HG02973 (cell line): ENCODE data around the gene IGF2BP1.

Experiments
- ATAC-seq: cut with Tn5 transposase; IDR thresholded peaks from one replicate; pipeline ENCODE4 v1.9.1; 2021; ENCODE audit warnings: moderate library complexity; ENCODE audit not compliant: unreplicated experiment

Gene IGF2BP1

GRCh38 chr17:48997103-48997826 lies at the start of gene IGF2BP1:
Gene IGF2BP1 (plus strand): TSS chr17:48997385. CDS start chr17:48997746, 361 bp downstream.
- no peak for ATAC-seq

- ATAC-seq = no peak
Observed at GRCh38 chr17:48951572-48951971, 45.6 kb upstream of the IGF2BP1 start.

DNA sequence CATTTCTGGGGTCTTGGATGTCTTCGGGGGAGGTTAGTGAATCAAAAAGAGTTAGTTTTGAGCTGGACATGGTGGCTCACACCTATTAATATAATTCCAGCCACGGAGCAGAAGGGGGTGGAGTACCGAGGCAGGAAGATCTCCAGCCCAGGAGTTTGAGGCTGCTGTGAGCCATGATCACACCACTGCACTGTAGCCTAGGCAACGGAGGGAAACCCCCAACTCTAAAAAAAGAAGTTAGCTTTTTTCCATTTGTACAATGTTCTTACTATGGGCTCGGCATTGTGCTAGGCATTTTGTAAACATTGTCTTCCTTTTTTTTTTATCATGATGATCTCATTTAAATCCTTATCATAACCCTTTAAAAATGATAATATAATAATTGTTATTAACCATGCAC lies 44.3 kb upstream of the IGF2BP1 start:
- no peak for ATAC-seq

DNA sequence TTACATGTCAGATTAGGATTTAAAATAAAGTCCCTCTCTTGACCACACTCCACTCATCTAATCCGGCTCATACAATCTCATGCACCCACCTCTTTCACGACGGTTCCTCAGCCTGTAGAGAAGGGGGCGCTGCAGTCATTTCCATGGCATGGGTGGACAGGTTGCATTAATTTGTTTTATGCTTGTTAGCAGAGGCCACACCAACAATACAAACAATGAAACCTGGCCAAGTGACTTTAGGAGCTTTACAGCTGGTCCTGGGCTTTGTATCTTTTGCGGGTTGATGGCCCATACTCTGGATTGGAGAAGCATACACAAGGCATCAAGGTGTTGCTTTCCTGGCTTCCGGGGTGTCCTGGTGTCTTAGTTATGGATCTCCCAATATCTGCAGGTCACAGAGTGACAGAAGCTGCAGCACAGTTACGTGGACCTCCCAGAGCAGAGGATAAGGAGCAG lies 42.9 kb upstream of the IGF2BP1 start:
- no peak for ATAC-seq

GRCh38 chr17:48960834-48961515 lies 36.2 kb upstream of the IGF2BP1 start:
- ATAC-seq = no peak

DNA sequence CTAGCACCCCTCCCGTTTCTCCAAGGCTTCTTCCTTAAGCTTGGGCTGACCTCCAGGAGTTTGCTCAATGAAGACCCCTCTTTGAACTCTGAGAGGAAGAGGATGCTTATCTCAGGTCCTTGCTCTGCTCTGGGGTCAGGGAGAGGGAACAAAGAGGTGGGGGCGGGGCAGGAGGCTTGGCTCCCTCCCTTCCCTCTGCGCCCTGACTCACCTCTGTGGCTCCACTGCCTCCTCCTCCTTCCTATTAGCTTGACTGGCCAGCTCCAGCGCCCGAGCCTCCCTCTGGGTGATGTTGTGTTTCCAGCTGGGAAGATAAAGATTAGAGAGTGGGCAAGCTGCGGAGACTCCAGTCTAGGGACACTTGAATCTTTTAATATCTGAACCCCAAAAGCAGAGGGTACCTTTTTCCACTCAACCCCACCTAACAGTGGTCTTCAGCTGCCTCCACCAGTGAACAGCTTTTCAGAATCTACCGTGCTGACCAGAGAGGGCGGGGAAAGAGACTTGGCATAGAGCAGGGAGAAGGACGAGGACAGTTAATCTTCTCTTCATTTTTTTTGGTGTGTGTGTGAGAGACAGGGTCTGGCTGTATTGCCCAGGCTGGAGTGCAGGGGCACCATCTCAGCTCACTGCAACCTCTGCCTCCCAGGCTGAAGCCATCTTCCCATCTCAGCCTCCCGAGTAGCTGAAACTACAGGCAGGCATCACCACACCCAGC lies 35.5 kb upstream of the IGF2BP1 start:
- no peak for ATAC-seq

DNA sequence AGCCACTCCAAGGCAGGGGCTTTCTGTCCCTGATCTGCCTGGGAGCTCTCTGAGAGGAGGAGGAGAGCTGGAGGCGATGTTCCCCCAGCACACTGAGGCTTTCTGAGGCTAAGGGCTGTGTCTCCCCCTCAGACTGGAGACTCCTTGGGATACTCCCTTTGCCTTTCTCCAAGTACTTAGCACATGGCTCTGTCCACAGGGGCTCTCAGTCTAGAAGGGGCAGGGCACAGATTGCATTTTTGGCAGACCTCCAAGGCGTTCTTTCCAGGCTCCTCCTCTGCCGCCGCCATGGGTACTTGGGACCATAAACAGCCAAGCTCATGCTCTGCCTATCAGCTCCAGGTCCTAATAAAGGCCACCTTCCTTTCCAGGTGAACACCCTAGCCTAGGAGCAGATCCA lies 27.0 kb upstream of the IGF2BP1 start:
- no peak for ATAC-seq

DNA sequence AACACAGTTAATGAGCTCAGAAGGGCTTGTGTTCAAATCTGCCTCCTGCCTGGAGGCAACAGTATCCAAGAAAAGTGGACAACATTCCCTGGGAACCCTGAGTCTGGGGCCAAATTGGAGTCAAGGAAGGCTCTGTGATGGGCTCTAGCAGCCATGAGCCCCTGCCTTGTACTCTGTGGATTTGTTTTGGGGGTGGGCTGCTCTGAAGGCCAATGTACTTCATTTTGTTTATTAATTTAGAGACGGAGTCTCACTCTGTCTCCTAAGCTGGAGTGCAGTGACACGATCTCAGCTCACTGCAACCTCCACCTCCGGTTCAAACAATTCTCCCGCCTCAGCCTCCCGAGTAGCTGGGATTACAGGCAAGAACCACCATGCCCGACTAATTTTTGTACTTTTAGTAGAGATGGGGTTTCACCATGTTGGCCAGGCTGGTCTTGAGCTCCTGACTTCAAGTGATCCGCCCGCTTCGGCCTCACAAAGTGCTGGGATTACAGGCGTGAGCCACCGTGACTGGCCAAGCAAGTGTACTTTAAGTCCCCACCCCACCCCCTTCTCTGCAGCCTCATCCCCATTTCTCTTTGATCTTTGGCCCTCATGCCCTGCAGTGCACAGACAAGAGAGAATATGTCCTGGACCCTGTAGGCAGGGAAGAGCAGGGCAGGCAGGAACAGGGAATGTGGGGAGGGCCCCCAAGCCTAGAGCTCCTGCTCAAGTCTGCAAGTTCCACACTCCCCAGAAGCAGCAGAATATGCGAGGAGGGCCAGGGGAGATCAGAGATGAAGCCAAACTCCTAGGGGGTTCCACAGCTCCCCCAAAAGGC lies 26.1 kb upstream of the IGF2BP1 start:
- no peak for ATAC-seq

DNA sequence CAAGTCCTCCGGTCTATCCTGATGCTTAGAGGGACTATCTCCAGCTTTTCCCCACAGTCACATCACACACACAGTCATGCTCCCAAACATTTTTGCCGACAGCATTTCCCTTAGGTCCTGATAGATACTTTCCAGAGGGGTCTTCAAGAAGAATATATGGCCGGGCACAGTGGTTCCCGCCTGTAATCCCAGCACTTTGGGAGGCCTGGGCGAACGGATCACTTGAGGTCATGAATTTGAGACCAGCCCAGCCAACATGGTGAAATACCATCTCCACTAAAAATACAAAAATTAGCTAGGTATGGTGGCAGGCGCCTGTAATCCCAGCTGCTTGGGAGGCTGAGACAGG lies 24.5 kb upstream of the IGF2BP1 start:
- ATAC-seq = no peak

DNA sequence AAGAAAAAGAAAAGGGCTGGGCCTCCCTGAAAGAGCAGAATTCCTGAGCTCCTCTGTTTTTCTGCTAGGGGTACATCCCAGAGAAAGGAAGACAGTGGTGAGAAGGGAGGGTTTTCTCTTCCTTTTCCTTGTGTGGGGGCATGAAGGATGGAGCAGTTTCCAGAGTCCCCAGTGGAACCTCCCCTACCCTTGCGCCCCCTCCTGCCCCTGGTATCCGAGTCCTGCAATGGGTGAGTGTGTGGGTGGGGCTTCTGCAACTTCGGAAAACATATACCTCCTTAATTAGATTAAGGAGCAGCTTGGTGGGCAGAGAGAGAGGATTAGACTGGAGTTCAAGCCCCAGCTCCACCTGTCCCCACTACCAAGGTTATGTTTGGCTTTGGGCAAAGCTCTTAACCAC lies 23.4 kb upstream of the IGF2BP1 start:
- ATAC-seq = no peak

- ATAC-seq = no peak
Observed at GRCh38 chr17:48981927-48982539, 15.2 kb upstream of the IGF2BP1 start.

DNA sequence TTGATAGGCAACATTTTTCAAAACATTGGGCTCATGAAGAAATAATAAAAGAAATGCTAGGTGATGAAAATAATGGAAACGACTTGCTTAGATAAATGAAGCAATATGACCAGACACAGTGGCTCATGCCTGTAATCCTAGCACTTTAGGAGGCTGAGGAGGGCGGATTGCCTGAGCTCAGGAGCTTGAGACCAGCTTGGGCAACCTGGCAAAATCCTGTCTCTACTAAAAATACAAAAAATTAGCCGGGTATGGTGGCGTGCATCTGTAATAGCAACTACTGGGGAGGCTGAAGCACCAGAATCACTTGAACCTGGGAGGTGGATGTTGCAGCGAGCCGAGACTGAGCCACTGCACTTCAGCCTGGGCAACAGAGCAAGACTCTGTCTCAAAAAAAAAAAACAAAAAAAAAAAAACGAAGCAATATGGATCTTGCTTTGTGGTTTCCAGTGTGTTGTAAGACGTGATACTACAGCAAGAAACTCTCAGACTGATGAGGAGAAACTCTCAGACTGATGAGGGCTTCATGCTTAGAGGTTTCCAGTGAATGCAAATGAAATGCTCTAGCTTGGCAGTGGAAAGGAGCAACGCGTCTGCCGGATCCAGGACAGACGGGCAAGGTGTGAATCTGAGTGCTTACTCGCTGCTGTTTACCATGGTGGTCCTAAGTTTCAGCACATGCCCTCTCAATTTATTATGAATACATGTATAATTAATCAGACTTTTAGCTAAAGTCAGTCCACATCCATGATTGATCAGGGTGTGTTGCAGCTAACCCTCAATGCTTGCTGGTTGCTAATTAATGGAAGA lies 11.5 kb upstream of the IGF2BP1 start:
- no peak for ATAC-seq

DNA sequence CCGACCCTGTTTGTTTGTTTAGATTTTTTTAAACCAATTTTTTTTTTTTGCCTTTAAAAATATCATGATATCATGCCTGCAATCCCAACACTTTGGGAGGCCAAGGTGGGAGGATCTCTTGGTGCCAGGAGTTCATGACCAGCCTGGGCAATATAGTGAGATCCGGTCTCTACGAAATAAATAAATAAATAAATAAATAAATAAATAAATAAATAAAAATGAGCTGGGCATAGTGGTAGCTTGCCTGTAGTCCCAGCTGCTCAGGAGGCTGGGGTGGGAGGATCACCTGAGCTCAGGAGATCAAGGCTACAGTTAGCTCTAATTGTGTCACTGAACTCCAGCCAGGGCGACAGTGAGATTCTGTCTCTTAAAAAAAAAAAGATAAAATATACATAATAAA lies 8.1 kb upstream of the IGF2BP1 start:
- ATAC-seq = no peak

DNA sequence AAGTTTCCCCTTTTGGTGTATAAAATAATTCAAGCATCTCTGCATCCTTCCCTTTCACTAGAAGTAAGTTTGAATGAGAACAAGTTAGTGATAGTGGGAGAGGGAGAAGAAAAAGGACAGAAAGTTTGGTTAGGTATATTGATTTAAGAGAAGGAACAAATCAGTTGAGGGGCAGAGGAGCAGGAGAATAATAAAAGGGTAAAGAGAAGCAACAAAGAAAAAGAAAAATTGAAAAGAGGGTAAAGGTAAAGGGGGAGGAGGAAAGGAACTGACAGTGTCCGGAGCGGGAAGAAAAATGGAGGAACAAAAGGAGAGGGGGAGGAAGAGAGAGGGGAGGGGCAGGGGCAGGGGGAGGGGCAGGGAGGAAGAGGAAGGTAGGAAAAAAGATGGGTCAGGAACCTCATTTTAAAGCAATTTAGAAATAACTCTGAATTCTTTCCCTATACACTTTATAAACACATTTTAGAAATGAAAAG lies 6.3 kb upstream of the IGF2BP1 start:
- ATAC-seq = no peak

DNA sequence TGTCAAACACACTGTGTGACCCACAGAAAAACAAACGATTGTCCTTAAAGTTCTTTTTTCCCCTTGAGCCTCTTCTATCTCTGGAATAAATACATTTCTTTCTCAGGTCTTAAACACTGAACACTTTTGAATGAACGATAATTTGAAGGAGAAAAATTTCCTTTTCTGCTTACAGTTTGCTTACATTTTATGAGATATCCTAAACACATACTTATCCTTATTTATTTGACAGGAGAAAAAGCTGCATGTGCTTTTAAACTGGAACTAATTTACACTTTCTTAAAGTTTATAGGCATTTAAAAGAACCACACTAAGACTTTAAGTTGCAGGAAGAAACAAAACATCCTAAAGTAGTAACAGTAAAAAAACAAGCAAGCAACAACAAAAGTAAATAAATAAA lies 4.7 kb upstream of the IGF2BP1 start:
- no peak for ATAC-seq

- ATAC-seq = no peak
Observed at GRCh38 chr17:48993305-48993704, 3.9 kb upstream of the IGF2BP1 start.

- no peak for ATAC-seq
Observed at GRCh38 chr17:48993951-48994350, 3.2 kb upstream of the IGF2BP1 start.

GRCh38 chr17:48994549-48995303 lies 2.5 kb upstream of the IGF2BP1 start:
- ATAC-seq = no peak
